Activated T-helper 1 cell treated with Interleukin-2 at 50 U/mL for 16 hours (primary cell): ENCODE measurements around the gene KCP.
A peak's percentile ranks its signal among the peaks of the same experiment; 100 is the strongest.

ENCODE experiments used
- DNase-seq: peaks from one replicate; pipeline ENCODE4 v3.0.0-alpha.2; 2020; ENCODE audit warnings: low read depth

The KCP gene

GRCh38 chr7:128858380-128859231 is 51.9 kb downstream of the KCP start:
- DNase-seq = no peak

- no peak for DNase-seq
Observed at GRCh38 chr7:128856001-128856718, 54.3 kb downstream of the KCP start.

GRCh38 chr7:128855559-128855958 is 55.0 kb downstream of the KCP start:
- DNase-seq = no peak

GRCh38 chr7:128854396-128854795 is 56.1 kb downstream of the KCP start:
- no peak for DNase-seq

- DNase-seq = no peak
Observed at GRCh38 chr7:128853799-128854198, 56.7 kb downstream of the KCP start.

- no peak for DNase-seq
Observed at GRCh38 chr7:128852537-128853254, 57.8 kb downstream of the KCP start.

GRCh38 chr7:128849804-128850490 is 60.6 kb downstream of the KCP start:
- DNase-seq = no peak

GRCh38 chr7:128849156-128849515 is 61.4 kb downstream of the KCP start:
- no peak for DNase-seq

- DNase-seq = no peak
Observed at GRCh38 chr7:128848289-128849155, 62.0 kb downstream of the KCP start.

- no peak for DNase-seq
Observed at GRCh38 chr7:128847721-128848211, 62.7 kb downstream of the KCP start.

- DNase-seq = no peak
Observed at GRCh38 chr7:128846781-128847444, 63.6 kb downstream of the KCP start.

GRCh38 chr7:128845987-128846386 is 64.5 kb downstream of the KCP start:
- DNase-seq = no peak

GRCh38 chr7:128845475-128845874 is 65.0 kb downstream of the KCP start:
- DNase-seq = no peak

- no peak for DNase-seq
Observed at GRCh38 chr7:128844777-128845311, 65.7 kb downstream of the KCP start.

GRCh38 chr7:128843938-128844621 is 66.4 kb downstream of the KCP start:
- DNase-seq = no peak

GRCh38 chr7:128842674-128843641 is 67.6 kb downstream of the KCP start:
- no peak for DNase-seq

GRCh38 chr7:128841921-128842673 is 68.4 kb downstream of the KCP start:
- DNase-seq = peak; percentile 31
